Activated T-helper 1 cell treated with anti-CD3 and anti-CD28 coated beads, Interleukin-12 subunit alpha, Interleukin-12 subunit beta, Interleukin-2, Interleukin-4 antibody, amounts not matched to agents 30 ng/mL and 10 ng/mL and 1 ng/mL, durations not matched to agents 14 hours and 24 hours and 36 hours (primary cell): ENCODE results near the gene PLPPR2. TPM values are rescaled to one million over a fixed set of nuclear protein-coding genes. Genes with fewer than 3 reads are reported as not detected.
A peak's percentile ranks its signal among the peaks of the same experiment; 100 is the strongest.
"Not testable (repeated sequence)": the region's sequence is repeated elsewhere in the genome, so short reads cannot be mapped to it uniquely, and the experiment has no call there.

Source experiments
- DNase-seq: peaks from one replicate; pipeline ENCODE4 v3.0.0; 2021; ENCODE audit warnings: low spot score
- H3K27ac Mint-ChIP-seq: one replicate; pipeline ENCODE4 v1.8.0; 2021; ENCODE audit warnings: mild to moderate bottlenecking, mixed read lengths
- H3K27me3 Mint-ChIP-seq: one replicate; pipeline ENCODE4 v1.8.0; 2022; ENCODE audit warnings: mild to moderate bottlenecking, moderate library complexity, mixed read lengths; ENCODE audit not compliant: insufficient read depth
- H3K36me3 Mint-ChIP-seq: one replicate; pipeline ENCODE4 v1.8.0; 2021; ENCODE audit warnings: low read depth, mixed read lengths
- H3K4me1 Mint-ChIP-seq: one replicate; pipeline ENCODE4 v1.8.0; 2021; ENCODE audit warnings: low read depth, mixed read lengths
- H3K4me3 Mint-ChIP-seq: one replicate; pipeline ENCODE4 v1.8.0; 2021; ENCODE audit warnings: mild to moderate bottlenecking, moderate library complexity, mixed read lengths
- H3K9me3 Mint-ChIP-seq: one replicate; pipeline ENCODE4 v1.8.0; 2021; ENCODE audit warnings: mixed read lengths
- intact Hi-C: fragments of 100-400 bp; cut with micrococcal nuclease; formaldehyde crosslinking; loops from one replicate; pipeline ENCODE4 v1.15.1; 2024
- total RNA-seq: library from RNA; stranded (reverse); gene quantifications from 2 replicates; pipeline ENCODE4 v1.2.3, GENCODE V29; 2022

The PLPPR2 gene
- total RNA-seq, 1 donor from 2014 or later, result 2.0 TPM

DNA sequence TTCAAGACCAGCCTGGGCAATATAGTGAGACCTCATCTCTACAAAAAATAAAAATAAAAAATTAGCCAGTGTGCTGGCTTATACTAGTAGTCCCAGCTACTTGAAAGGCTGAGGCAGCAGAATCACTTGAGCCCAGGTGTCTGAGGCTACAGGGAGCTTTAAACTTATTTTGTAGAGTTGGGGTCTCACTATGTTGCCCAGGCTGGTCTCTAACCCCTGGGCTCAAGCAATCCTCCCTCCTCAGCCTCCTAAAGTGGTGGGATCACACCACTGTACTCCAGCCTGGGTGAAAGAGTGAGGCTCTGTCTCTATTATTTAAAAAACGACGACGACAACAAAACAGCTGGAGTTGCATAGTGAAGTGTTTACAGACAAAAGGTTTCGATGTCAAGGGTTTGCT is 23.7 kb upstream of the PLPPR2 start:
- intact Hi-C loops, result no loop called here
- peaks cover 17% of the 10 kb centered on the region for H3K36me3 Mint-ChIP-seq
- H3K4me1 Mint-ChIP-seq, result no peaks in the 10 kb centered on the region
- H3K27me3 Mint-ChIP-seq, result no peaks in the 10 kb centered on the region
- H3K27ac Mint-ChIP-seq, result no peak overlapping the region
- no peaks in the 10 kb centered on the region for H3K9me3 Mint-ChIP-seq
- H3K4me3 Mint-ChIP-seq, result no peak overlapping the region
- DNase-seq, result no peak

DNA sequence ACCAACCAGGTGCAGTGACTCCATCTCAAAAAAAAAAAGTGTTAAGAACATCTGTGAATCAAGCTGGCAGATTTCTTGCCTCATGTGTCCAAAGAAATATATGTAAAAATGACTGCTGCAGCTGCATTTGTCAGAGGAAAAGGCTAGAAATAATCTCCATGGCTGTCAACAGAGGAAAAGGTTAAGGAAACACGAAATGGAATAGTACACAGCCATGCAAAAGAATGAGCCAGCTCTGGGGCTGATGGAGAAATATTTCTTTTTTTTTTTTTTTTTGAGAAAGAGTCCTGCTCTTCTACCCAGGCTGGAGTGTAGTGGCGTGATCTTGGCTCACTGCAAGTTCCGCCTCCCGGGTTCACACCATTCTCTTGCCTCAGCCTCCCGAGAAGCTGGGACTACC is 22.4 kb upstream of the PLPPR2 start:
- intact Hi-C loops, result no loop called here
- DNase-seq, result no peak
- peaks cover 6% of the 10 kb centered on the region for H3K4me1 Mint-ChIP-seq
- no peaks in the 10 kb centered on the region for H3K9me3 Mint-ChIP-seq
- H3K27ac Mint-ChIP-seq, result no peak overlapping the region
- no peak overlapping the region for H3K4me3 Mint-ChIP-seq
- H3K36me3 Mint-ChIP-seq, result peaks cover 20% of the 10 kb centered on the region
- no peaks in the 10 kb centered on the region for H3K27me3 Mint-ChIP-seq

DNA sequence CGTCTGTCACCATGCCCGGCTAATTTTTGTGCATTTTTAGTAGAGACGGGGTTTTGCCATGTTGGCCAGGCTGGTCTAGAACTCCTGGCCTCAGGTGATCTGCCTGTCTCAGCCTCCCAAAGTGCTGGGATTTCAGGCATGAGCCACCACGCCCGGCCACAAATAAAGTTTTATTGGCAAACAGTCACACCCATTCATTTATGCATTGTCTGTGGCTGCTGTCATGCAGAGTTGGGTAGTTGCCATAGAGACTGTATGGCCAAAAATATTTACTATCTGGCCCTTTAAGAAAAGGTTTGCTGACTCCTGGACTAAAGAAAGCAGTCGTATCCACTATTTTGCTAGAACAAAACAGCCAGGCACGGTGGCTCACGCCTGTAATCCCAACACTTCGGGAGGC is 21.4 kb upstream of the PLPPR2 start:
- DNase-seq, H3K4me3 Mint-ChIP-seq, intact Hi-C loops, H3K27me3 Mint-ChIP-seq, H3K27ac Mint-ChIP-seq, H3K9me3 Mint-ChIP-seq: not testable (repeated sequence)
- Mint-ChIP-seq H3K36me3 (peaks cover 20% of the 10 kb centered on the region), H3K4me1 (peaks cover 11% of the 10 kb centered on the region)

DNA sequence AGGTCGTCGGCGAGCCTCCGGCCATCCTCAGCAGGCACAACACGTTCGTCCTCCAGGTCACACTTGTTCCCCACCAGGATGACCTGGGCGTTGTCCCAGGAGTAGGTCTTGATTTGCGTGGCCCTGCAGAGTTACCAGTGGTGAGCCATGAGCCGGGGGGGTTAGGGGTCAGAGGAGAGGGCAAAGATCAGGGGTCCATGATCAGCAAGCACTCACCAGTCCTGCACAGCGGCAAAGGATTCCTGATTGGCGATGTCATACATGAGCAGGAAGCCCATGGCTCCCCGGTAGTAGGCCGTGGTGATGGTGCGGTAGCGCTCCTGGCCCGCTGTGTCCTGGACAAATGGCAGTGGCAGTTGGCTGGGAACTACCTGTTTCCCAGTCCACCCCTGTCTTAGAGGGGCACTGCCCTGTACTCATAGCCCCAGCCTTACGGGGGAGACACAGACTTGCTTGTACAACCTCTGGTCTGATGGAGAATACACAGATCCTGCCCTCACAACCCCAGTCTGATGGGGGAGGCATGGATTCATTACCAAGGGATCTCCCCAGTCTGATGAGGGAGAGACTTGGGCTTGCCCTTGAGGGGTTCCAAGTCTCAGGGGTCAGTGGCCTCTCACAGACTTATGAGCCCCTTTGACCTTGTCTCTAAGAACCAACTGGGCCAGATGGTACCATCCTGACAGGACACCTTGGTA is 19.6 kb upstream of the PLPPR2 start:
- no peak overlapping the region for H3K27ac Mint-ChIP-seq
- no peak overlapping the region for H3K4me3 Mint-ChIP-seq
- H3K4me1 Mint-ChIP-seq, result peaks cover 17% of the 10 kb centered on the region
- H3K27me3 Mint-ChIP-seq, result no peaks in the 10 kb centered on the region
- H3K36me3 Mint-ChIP-seq, result peaks cover 15% of the 10 kb centered on the region
- no peaks in the 10 kb centered on the region for H3K9me3 Mint-ChIP-seq
- intact Hi-C loops, result no loop called here
- DNase-seq, result no peak

DNA sequence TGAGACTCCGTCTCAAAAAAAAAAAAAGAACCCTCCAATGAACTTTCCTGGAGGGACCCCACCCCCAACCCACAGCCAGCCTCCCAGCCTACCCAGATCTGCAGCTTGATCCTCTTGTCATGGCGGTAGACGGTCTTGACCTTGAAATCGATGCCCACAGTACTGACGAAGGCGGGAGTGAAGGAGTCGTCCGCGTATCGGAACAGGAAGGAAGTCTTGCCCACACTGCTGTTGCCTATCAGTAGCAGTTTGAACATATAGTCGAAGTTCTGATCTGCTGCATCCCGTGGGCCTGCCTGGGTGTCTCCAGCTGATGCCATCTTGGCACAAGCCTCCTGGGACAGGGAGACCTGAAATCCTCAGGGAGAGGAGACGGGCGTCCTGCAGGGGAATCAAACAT is 18.2 kb upstream of the PLPPR2 start:
- Mint-ChIP-seq H3K4me3 (no peak overlapping the region), H3K4me1 (peaks cover 17% of the 10 kb centered on the region), H3K36me3 (peaks cover 15% of the 10 kb centered on the region), H3K27ac (no peak overlapping the region), H3K9me3 (no peaks in the 10 kb centered on the region), H3K27me3 (no peaks in the 10 kb centered on the region)
- intact Hi-C loops, result no loop called here
- DNase-seq, result no peak

DNA sequence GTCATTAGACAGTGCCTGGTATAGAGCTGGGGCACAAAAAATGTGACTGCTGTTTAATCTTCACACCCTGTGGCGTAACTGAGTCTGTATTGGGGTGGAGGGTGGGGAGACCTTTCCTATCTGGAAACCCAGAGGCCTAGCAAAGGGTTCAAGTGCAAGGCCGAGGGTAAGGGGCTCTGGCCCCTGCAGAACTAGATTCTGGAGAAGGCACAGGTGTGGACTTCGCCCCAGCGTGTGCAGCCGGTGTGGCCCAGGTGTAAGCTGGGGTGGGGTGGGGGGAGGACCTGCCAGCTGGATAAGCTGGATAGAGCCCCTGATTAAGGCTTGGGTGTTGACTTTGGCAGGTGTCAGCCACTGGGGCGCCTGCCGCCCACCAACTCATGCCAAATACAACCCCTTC is 17.1 kb upstream of the PLPPR2 start:
- DNase-seq, result no peak
- intact Hi-C loops, result no loop called here
- peaks cover 12% of the 10 kb centered on the region for H3K36me3 Mint-ChIP-seq
- no peak overlapping the region for H3K4me3 Mint-ChIP-seq
- peaks cover 17% of the 10 kb centered on the region for H3K4me1 Mint-ChIP-seq
- H3K9me3 Mint-ChIP-seq, result no peaks in the 10 kb centered on the region
- no peaks in the 10 kb centered on the region for H3K27me3 Mint-ChIP-seq
- no peak overlapping the region for H3K27ac Mint-ChIP-seq

DNA sequence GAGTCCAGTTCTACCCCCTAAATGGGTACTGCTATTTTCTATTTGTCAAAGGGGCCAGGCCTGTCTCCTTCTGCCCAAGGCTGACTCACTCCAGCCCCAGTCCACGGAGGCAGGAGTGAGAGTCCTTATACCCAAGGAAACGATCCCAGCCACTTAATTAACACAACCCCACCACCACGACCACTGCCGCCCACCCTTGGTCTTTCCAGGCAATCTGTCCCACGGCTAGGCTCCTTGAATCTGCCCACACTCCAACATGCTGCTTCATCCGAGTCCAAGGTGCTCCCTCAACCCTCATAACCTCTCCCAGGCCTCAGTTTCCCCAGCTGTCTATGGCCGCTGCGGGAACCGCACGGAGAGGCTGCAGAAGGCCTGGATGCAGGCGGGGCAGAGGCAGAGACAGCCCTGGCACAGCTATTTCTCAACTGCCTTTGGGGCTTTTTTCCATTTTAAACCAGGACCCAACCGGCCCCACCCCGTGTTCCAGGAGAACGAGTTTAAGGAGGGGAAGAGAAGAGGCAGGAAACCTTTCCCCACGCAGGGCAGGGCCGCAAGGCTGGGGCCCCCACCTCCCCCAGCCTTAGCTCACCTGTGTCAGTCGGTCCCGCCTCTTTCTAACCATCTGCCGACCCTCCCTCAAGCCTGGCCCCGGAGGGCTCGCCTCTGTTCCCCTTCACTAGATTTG is 16.5 kb upstream of the PLPPR2 start:
- intact Hi-C loops, result loop anchor here (1.0 kb wide), 1 partner anchor 17 kb away; the partner anchor contains the start of gene PLPPR2
- H3K4me1 Mint-ChIP-seq, result peaks cover 17% of the 10 kb centered on the region
- no peak overlapping the region for H3K27ac Mint-ChIP-seq
- H3K9me3 Mint-ChIP-seq, result no peaks in the 10 kb centered on the region
- no peaks in the 10 kb centered on the region for H3K27me3 Mint-ChIP-seq
- peak overlapping the region; percentile 78 for H3K4me3 Mint-ChIP-seq
- DNase-seq, result no peak
- H3K36me3 Mint-ChIP-seq, result peaks cover 12% of the 10 kb centered on the region

DNA sequence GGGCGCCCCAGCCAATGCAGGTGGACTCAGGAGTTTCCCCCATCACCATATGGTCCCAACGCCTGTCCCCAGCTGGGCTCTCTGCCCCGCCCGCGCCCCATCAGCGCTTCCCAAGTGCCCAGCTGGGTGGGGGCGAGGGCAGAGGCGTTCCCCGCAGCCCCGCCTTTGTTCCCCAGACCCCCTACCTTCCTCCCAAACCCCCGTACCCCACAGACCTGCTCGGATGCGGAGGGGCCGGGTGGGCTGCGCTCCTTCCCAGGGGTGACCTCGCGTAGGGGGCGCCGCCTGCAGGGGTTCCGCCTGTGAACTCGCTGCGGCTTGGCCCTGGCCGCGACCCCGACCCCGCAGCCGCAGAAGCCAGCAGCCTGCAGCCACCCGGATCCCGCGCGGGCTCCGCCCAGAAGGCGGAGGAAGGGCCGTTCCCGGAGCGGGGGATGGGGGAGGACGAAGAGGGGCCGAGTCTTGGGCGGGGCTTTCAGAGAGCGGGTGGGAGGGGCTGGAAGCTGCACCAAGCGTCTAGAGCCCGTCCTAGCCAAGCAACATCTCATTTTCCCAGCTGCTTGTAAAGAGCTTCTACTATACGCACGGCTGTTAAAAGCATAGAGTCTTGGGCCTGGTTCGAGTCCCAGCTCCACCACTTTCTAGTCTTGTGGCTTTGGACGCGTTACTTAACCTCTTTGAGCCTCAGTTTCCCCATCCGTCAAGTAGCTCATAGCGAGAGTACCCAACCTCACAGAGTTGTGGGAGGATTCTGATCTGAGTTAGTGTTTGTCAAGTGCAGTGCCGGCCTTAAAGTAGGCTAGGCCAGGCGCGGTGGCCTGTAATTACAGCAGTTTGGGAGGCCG is 15.8 kb upstream of the PLPPR2 start, which contains the start of gene RAB3D:
TSS of gene RAB3D (minus strand) at position 404 of the 845 bp plus-strand sequence. CDS start 2,258 bp downstream, outside the sequence.
- Mint-ChIP-seq H3K9me3 (no peaks in the 10 kb centered on the region), H3K36me3 (peaks cover 12% of the 10 kb centered on the region), H3K27me3 (no peaks in the 10 kb centered on the region), H3K4me3 (peak within 1 kb of the TSS; percentile 78), H3K4me1 (peaks cover 21% of the 10 kb centered on the region), H3K27ac (no peak within 1 kb of the TSS)
- intact Hi-C loops, result loop anchor here (1.0 kb wide), 1 partner anchor 16 kb away; the partner anchor contains the start of gene PLPPR2
- DNase-seq, result peak; percentile 76

DNA sequence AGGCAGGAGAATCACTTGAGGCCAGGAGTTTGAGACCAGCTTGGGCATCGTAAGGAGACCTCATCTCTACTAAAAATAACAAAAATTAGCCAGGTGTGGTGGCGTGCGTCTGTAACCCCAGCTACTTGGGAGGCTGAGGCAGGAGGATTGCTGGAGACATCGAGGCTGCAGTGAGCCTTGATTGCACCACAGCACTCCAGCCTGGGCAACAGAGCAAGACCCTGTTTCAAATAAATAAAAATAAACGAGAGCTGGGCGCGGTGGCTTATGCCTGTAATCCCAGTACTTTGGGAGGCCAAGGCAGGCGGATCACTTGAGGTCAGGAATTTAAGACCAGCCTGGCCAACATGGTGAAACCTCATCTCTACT is 15.1 kb upstream of the PLPPR2 start:
- peak overlapping the region; percentile 78 for H3K4me3 Mint-ChIP-seq
- H3K27ac Mint-ChIP-seq, intact Hi-C loops, DNase-seq, H3K9me3 Mint-ChIP-seq, H3K27me3 Mint-ChIP-seq: not testable (repeated sequence)
- peaks cover 11% of the 10 kb centered on the region for H3K36me3 Mint-ChIP-seq
- peaks cover 24% of the 10 kb centered on the region for H3K4me1 Mint-ChIP-seq

DNA sequence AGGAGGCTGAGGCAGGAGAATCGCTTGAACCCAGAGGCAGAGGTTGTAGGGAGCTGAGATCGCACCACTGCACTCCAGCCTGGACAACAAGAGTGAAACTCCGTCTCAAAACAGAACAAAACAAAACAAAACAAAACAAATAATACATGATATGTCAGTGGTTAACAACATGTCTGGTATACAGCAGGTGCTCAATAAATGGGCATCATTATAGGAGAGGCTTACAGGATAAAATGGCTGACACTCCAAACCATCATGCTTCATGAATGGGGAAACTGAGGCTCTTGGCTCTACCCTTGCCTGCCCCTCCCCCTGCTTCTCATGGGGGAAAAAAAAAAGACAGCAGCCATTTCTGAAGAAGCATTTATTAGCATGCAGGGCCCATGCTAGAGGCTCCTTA is 12.8 kb upstream of the PLPPR2 start:
- H3K36me3 Mint-ChIP-seq, result no peaks in the 10 kb centered on the region
- peaks cover 38% of the 10 kb centered on the region for H3K4me1 Mint-ChIP-seq
- H3K4me3 Mint-ChIP-seq, result no peak overlapping the region
- H3K9me3 Mint-ChIP-seq, result no peaks in the 10 kb centered on the region
- intact Hi-C loops, result no loop called here
- no peaks in the 10 kb centered on the region for H3K27me3 Mint-ChIP-seq
- DNase-seq, result no peak
- no peak overlapping the region for H3K27ac Mint-ChIP-seq

DNA sequence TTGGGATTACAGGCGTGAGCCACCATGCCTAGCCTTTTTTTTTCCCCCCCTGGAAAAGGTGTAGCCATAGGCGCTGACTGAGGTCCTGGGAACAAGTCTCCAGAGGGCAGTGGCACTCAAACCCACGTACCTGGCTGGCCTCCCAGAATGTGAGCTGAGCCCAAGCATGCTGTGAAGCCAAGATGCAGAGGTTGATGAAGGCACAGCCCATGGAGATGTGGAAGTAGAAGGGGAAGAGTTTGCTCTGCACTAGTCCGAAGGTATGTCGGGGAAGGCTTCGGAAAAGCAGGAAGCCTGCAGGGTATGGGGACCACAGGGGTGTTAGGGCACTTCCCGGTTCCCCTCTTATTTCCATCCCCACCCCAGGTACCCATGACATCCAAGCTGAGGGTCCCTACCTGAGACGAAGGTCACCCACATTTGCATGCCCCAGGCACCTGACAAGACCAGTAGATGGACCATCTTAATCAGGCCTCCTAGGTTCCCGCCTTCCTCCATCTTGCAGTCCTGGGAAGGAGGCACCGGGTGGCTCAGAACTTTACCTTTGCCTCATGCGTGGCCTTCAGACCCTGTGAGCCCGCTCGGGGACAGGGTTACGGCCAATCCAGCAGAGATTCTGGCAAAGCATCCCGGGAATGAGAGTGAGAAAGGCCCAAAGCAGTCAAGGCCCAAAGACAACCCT is 10.0 kb upstream of the PLPPR2 start:
- intact Hi-C loops, result loop anchor here (5.0 kb wide), 1 partner anchor 53 kb away; no protein-coding TSS in a partner anchor

More for the DNA sequence above, 10.0 kb upstream of the PLPPR2 start:
- Mint-ChIP-seq H3K27ac (peak overlapping the region; percentile 93), H3K36me3 (peaks cover 5% of the 10 kb centered on the region), H3K27me3 (no peaks in the 10 kb centered on the region), H3K4me3 (peak overlapping the region; percentile 89), H3K4me1 (peaks cover 28% of the 10 kb centered on the region), H3K9me3 (peaks cover 10% of the 10 kb centered on the region)
- no peak for DNase-seq
